GM12878 (cell line): Measurements from ENCODE around the gene TPRKB. TPM values are rescaled to one million over a fixed set of nuclear protein-coding genes. Genes with fewer than 3 reads are reported as not detected.
A peak's percentile ranks its signal among the peaks of the same experiment; 100 is the strongest.

Experiments used
- BHLHE40 ChIP-seq, 2 experiments: fragments of 450-650 bp in 1 of 2; IDR thresholded peaks; 2 replicates each; pipeline ENCODE4 v1.6.1; 2011 to 2017; ENCODE audit warnings: low read depth in 2 of 2, borderline replicate concordance in 1 of 2, improper control_type of control experiment in 1 of 2, low read length in 1 of 2, mild to moderate bottlenecking in 1 of 2
- CBFB ChIP-seq: IDR thresholded peaks from 2 replicates; pipeline ENCODE4 v1.6.1; 2016; ENCODE audit warnings: antibody characterized with exemption, low read depth
- CHD4 ChIP-seq: fragments of 200-600 bp; sonication (generic); IDR thresholded peaks from 2 replicates; pipeline ENCODE4 v1.6.1; 2016; ENCODE audit warnings: mild to moderate bottlenecking
- CREB1 ChIP-seq: IDR thresholded peaks from 2 replicates; pipeline ENCODE4 v1.6.1; 2012; ENCODE audit warnings: low read depth, mild to moderate bottlenecking, inconsistent platforms
- EGR1 ChIP-seq, 2 experiments: IDR thresholded peaks; 1 replicate in 1 of 2; 2 replicates in 1 of 2; pipeline ENCODE4 v1.6.1; 2011 to 2012; ENCODE audit warnings: low read depth in 2 of 2, low read length in 2 of 2, borderline replicate concordance in 1 of 2, mild to moderate bottlenecking in 1 of 2, moderate library complexity in 1 of 2
- ETV6 ChIP-seq, 2 experiments: fragments of 450-650 bp in 1 of 2; IDR thresholded peaks in 1 of 2; conservative IDR thresholded peaks in 1 of 2; 2 replicates each; pipeline ENCODE4 v1.6.1; 2014; ENCODE audit warnings: antibody characterized with exemption in 1 of 2, borderline replicate concordance in 1 of 2, low read depth in 1 of 2, mild to moderate bottlenecking in 1 of 2, moderate library complexity in 1 of 2
- FOXK2 ChIP-seq: fragments of 450-650 bp; IDR thresholded peaks from 2 replicates; pipeline ENCODE4 v1.6.1; 2017; ENCODE audit warnings: mild to moderate bottlenecking, moderate library complexity
- FOXM1 ChIP-seq: IDR thresholded peaks from 2 replicates; pipeline ENCODE4 v1.6.1; 2012; ENCODE audit warnings: low read depth, mild to moderate bottlenecking, inconsistent platforms, low read length, moderate library complexity
- HCFC1 ChIP-seq: fragments of 150-350 bp; IDR thresholded peaks from 2 replicates; pipeline ENCODE4 v1.6.1; 2014; ENCODE audit warnings: low read length
- HDGF ChIP-seq: fragments of 450-650 bp; IDR thresholded peaks from 2 replicates; pipeline ENCODE4 v1.6.1; 2016; ENCODE audit warnings: antibody characterized with exemption
- IRF4 ChIP-seq: IDR thresholded peaks from 2 replicates; pipeline ENCODE4 v1.6.1; 2011; ENCODE audit warnings: low read depth, low read length
- POU2F2 ChIP-seq: IDR thresholded peaks from 3 replicates; pipeline ENCODE4 v1.6.1; 2011; ENCODE audit warnings: low read depth, mild to moderate bottlenecking, low read length, borderline replicate concordance
- RAD21 ChIP-seq: IDR thresholded peaks from 2 replicates; pipeline ENCODE4 v1.6.1; 2011; ENCODE audit warnings: mild to moderate bottlenecking, low read depth, low read length, moderate library complexity; ENCODE audit not compliant: insufficient read depth
- RFX5 ChIP-seq: IDR thresholded peaks from 2 replicates; pipeline ENCODE4 v1.6.1; 2011; ENCODE audit warnings: low read depth, low read length, improper control_type of control experiment
- SIN3A ChIP-seq: IDR thresholded peaks from 2 replicates; pipeline ENCODE4 v1.6.1; 2012; ENCODE audit warnings: low read depth, low read length, improper control_type of control experiment
- SREBF1 ChIP-seq: IDR thresholded peaks from 2 replicates; pipeline ENCODE4 v1.6.1; 2012; ENCODE audit warnings: mild to moderate bottlenecking, low read length
- STAT3 ChIP-seq: IDR thresholded peaks from 2 replicates; pipeline ENCODE4 v1.6.1; 2011; ENCODE audit warnings: low read depth, low read length, improper control_type of control experiment
- TARDBP ChIP-seq: IDR thresholded peaks from 2 replicates; pipeline ENCODE4 v1.6.1; 2016; ENCODE audit warnings: borderline replicate concordance
- polyA plus RNA-seq, 11 experiments: library from polyadenylated mRNA; depleted of rRNA in 4 of 11; unstranded in 6 of 11; stranded (reverse) in 5 of 11; fragments of >200 nt; fragmentation: Nextera tagmentation in 4 of 11; fragmentation: Illumina TruSeq in 1 of 11; extraction: Ambion mirVana in 4 of 11; extraction: Trizol in 1 of 11; gene quantifications; 1 replicate in 1 of 11; 2 replicates in 10 of 11; pipeline versions ENCODE4 v1.2.1 to v1.2.3, GENCODE V29; 2011 to 2016; ENCODE audit warnings: inconsistent platforms in 2 of 11, missing spikeins in 2 of 11, low read depth in 1 of 11
- total RNA-seq, 4 experiments: library from RNA; depleted of rRNA in 3 of 4; stranded (reverse); fragments of >200 nt in 3 of 4; fragmentation: Illumina TruSeq in 1 of 4; extraction: Trizol in 1 of 4; gene quantifications; 2 replicates each; pipeline versions ENCODE4 v1.2.1 to v1.2.3, GENCODE V29; 2013 to 2021
- TF ChIP-seq, protein P1 (sequence below): IDR thresholded peaks from 2 replicates; pipeline ENCODE4 v1.6.1; 2012; ENCODE audit warnings: low read length, inconsistent platforms
- TF ChIP-seq, protein P2 (sequence below): fragments of 450-650 bp; IDR thresholded peaks from 2 replicates; pipeline ENCODE4 v1.6.1; 2016; ENCODE audit warnings: mild to moderate bottlenecking, moderate library complexity, borderline replicate concordance
- TF ChIP-seq, protein P3 (sequence below): fragments of 450-650 bp; formaldehyde crosslinking; IDR thresholded peaks from 2 replicates; pipeline ENCODE4 v1.5.0; 2022; ENCODE audit warnings: mild to moderate bottlenecking, missing genetic modification characterization

TPRKB gene
- total and polyA plus RNA-seq, 10 of the 15 experiments (the other 5 are each of a cell fraction or from before 2014, with no cell fraction given): 28.1 to 129 (median 67.2) TPM

DNA sequence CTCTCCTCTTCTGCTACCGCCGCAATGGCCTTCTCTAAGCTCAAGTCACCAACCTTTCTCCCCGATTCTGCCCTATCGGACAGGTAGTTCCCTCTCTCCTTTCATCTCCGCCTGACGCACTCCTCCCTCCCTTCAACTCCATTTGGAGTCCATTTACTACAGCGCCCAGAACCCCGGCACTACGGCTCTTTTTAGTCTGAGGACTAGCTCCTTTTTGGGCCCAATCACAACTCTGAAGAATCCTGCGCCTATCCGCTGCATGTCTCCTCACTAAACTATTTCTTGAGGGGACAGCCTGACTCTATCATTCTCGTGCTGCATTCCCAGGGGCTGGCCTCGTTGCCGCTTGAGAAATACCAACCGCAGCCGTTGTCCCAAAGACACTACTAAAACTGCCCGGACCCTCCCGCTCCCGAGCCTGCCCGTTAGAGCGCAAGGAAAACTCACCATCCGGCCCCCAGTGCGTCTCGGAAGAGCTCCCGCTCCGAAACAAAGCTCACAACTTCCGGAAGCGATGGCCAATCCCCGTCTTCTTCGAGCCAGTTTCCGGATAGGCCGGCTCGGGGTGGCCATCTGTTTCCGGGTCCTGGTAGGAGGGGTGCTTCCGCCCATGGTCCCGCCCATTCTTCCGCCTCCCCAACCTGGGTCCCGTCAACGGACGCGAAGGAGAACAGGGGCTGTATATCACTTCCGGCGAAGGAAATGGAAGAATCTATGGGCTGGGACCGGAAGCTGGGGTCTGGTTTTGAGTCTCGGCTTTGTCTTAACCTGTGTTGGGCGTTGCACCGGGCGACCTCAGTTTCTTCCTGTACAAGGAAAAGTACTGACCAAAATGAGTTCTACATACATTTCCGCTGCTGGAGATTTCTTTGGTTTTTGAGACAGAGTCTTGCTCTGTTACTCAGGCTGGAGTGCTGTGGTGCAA is at the start of gene TPRKB (continued):
- TF ChIP-seq CREB1 (peak; percentile 71), SREBF1 (peak; percentile 75), EGR1 (IDR thresholded peaks at IDR 0.05; ENCODE audit: borderline replicate concordance in 1 of 2, low read depth in 2 of 2, low read length in 2 of 2) (peak in 1 of 2 experiments; percentile 47; a peak in 1 of 3 replicates), HCFC1 (peak; percentile 76), FOXK2 (no peak), RFX5 (0 out of 2 replicates have a peak, but pooled peaks have one; percentile 12), SIN3A (peak; percentile 96), CBFB (peak; percentile 44), FOXM1 (peak; percentile 33), HDGF (peak; percentile 18), IRF4 (peak; percentile 73), POU2F2 (peak; percentile 54; the same call in 2 of the 3 replicates), BHLHE40 (IDR thresholded peaks at IDR 0.05; ENCODE audit: borderline replicate concordance in 1 of 2, low read depth in 2 of 2, low read length in 1 of 2) (peak; percentile 15 to 49; a peak in 1 of 4 replicates), ETV6 (conservative IDR thresholded peaks at IDR 0.05 in 1 of 2, IDR thresholded peaks at IDR 0.05 in 1 of 2; ENCODE audit: borderline replicate concordance in 1 of 2, low read depth in 1 of 2) (peak in 1 of 2 experiments; percentile 94; a peak in 3 of 4 replicates), TARDBP (no peak), CHD4 (no peak), RAD21 (no peak), STAT3 (no peak)
- TF ChIP-seq, protein P1, sequence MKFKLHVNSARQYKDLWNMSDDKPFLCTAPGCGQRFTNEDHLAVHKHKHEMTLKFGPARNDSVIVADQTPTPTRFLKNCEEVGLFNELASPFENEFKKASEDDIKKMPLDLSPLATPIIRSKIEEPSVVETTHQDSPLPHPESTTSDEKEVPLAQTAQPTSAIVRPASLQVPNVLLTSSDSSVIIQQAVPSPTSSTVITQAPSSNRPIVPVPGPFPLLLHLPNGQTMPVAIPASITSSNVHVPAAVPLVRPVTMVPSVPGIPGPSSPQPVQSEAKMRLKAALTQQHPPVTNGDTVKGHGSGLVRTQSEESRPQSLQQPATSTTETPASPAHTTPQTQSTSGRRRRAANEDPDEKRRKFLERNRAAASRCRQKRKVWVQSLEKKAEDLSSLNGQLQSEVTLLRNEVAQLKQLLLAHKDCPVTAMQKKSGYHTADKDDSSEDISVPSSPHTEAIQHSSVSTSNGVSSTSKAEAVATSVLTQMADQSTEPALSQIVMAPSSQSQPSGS: peak; percentile 92
- TF ChIP-seq, protein P2, sequence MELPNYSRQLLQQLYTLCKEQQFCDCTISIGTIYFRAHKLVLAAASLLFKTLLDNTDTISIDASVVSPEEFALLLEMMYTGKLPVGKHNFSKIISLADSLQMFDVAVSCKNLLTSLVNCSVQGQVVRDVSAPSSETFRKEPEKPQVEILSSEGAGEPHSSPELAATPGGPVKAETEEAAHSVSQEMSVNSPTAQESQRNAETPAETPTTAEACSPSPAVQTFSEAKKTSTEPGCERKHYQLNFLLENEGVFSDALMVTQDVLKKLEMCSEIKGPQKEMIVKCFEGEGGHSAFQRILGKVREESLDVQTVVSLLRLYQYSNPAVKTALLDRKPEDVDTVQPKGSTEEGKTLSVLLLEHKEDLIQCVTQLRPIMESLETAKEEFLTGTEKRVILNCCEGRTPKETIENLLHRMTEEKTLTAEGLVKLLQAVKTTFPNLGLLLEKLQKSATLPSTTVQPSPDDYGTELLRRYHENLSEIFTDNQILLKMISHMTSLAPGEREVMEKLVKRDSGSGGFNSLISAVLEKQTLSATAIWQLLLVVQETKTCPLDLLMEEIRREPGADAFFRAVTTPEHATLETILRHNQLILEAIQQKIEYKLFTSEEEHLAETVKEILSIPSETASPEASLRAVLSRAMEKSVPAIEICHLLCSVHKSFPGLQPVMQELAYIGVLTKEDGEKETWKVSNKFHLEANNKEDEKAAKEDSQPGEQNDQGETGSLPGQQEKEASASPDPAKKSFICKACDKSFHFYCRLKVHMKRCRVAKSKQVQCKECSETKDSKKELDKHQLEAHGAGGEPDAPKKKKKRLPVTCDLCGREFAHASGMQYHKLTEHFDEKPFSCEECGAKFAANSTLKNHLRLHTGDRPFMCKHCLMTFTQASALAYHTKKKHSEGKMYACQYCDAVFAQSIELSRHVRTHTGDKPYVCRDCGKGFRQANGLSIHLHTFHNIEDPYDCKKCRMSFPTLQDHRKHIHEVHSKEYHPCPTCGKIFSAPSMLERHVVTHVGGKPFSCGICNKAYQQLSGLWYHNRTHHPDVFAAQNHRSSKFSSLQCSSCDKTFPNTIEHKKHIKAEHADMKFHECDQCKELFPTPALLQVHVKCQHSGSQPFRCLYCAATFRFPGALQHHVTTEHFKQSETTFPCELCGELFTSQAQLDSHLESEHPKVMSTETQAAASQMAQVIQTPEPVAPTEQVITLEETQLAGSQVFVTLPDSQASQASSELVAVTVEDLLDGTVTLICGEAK: peak; percentile 99
- TF ChIP-seq, protein P3, sequence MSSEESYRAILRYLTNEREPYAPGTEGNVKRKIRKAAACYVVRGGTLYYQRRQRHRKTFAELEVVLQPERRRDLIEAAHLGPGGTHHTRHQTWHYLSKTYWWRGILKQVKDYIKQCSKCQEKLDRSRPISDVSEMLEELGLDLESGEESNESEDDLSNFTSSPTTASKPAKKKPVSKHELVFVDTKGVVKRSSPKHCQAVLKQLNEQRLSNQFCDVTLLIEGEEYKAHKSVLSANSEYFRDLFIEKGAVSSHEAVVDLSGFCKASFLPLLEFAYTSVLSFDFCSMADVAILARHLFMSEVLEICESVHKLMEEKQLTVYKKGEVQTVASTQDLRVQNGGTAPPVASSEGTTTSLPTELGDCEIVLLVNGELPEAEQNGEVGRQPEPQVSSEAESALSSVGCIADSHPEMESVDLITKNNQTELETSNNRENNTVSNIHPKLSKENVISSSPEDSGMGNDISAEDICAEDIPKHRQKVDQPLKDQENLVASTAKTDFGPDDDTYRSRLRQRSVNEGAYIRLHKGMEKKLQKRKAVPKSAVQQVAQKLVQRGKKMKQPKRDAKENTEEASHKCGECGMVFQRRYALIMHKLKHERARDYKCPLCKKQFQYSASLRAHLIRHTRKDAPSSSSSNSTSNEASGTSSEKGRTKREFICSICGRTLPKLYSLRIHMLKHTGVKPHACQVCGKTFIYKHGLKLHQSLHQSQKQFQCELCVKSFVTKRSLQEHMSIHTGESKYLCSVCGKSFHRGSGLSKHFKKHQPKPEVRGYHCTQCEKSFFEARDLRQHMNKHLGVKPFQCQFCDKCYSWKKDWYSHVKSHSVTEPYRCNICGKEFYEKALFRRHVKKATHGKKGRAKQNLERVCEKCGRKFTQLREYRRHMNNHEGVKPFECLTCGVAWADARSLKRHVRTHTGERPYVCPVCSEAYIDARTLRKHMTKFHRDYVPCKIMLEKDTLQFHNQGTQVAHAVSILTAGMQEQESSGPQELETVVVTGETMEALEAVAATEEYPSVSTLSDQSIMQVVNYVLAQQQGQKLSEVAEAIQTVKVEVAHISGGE (CRISPR knock-in tag): peak; percentile 67
